Adrenal gland (tissue), 12 donors: ENCODE results near the gene CSTF3. TPM values are rescaled to one million over a fixed set of nuclear protein-coding genes. Genes with fewer than 3 reads are reported as not detected.

ENCODE experiments used
- DNase-seq, 7 donors: peaks; one replicate each; pipeline ENCODE4 v3.0.0-alpha.2; 2019 to 2020
- H3K27ac ChIP-seq, 5 donors: fragments of 200-600 bp; sonication (generic) in 4 of 5; 1 replicate in 3 of 5; 2 replicates in 2 of 5; pipeline versions ENCODE4 v1.5.1 to v1.8.0; 2016 to 2020; ENCODE audit warnings: mild to moderate bottlenecking in 1 of 5
- H3K27me3 ChIP-seq: fragments of 200-600 bp; 2 replicates; pipeline ENCODE4 v1.8.0; 2021
- H3K36me3 ChIP-seq, 2 donors: fragments of 200-600 bp; replicated peaks in 1 of 2; 1 replicate in 1 of 2; 2 replicates in 1 of 2; pipeline versions ENCODE4 v1.5.1 to v1.8.0; 2018 to 2022
- H3K4me1 ChIP-seq, 2 donors: fragments of 200-600 bp; replicated peaks in 1 of 2; 1 replicate in 1 of 2; 2 replicates in 1 of 2; pipeline versions ENCODE4 v1.5.1 to v1.8.0; 2018 to 2021
- H3K4me3 ChIP-seq, 4 donors: fragments of 200-600 bp; sonication (generic) in 3 of 4; one replicate each; pipeline ENCODE4 v1.5.1; 2016 to 2018
- H3K9me3 ChIP-seq, 3 donors: fragments of 200-600 bp; sonication (generic) in 1 of 3; replicated peaks in 1 of 3; 1 replicate in 2 of 3; 2 replicates in 1 of 3; pipeline versions ENCODE4 v1.5.1 to v1.8.0; 2016 to 2021
- CTCF ChIP-seq, 6 experiments: fragments of 450-650 bp in 4 of 6; fragments of 200-600 bp in 2 of 6; sonication (generic) in 1 of 6; IDR thresholded peaks; 1 replicate in 5 of 6; 2 replicates in 1 of 6; pipeline versions ENCODE4 v1.5.1 to v1.8.0; 2016 to 2021; ENCODE audit warnings: antibody characterized with exemption in 6 of 6, mild to moderate bottlenecking in 2 of 6, moderate library complexity in 1 of 6
- POLR2A ChIP-seq, 2 donors: fragments of 450-650 bp; IDR thresholded peaks; one replicate each; pipeline ENCODE4 v1.6.1; 2017; ENCODE audit warnings: antibody characterized with exemption in 2 of 2, mild to moderate bottlenecking in 2 of 2, moderate library complexity in 1 of 2
- WGBS, 4 donors: extraction: QIAGEN DNeasy Blood & Tissue Kit in 2 of 4; methylation state at CpG; one replicate each; pipeline versions ENCODE4 v1.1.5 to v1.1.7; 2013 to 2017; 5-methylcytosine and 5-hydroxymethylcytosine counted together
- intact Hi-C, 2 donors: fragments of 100-400 bp; cut with DNase I; formaldehyde crosslinking; loops; one replicate each; pipeline versions ENCODE4 v1.14.1 to v1.15.0; 2022 to 2023
- polyA plus RNA-seq, 3 donors: library from polyadenylated mRNA; stranded (reverse); fragments of 200-250 nt in 2 of 3; fragments of 350-450 nt in 1 of 3; fragmentation: Illumina TruSeq in 1 of 3; extraction: RNeasy Lipid Tissue Mini Kit (QIAGEN cat#74804) in 1 of 3; gene quantifications; one replicate each; pipeline ENCODE4 v1.2.3, GENCODE V29; 2013 to 2014
- total RNA-seq, 9 donors: library from RNA; depleted of rRNA in 4 of 9; stranded (reverse); fragments of >200 nt in 4 of 9; fragments of 120-200 nt in 1 of 9; fragmentation: NEBNext Ultra II Directional in 1 of 9; extraction: Animal tissue kit (Norgen Biotek cat#: 25700) in 1 of 9; gene quantifications; one replicate each; pipeline versions ENCODE4 v1.1.0 to v1.2.4, GENCODE V29; 2013 to 2023
- donor health status: healthy with polysubstance abuse.
- donor health status: Bipolar disorder and iron deficiency.
- donor health status: DM: yes; HTN: yes; CAD: no.
- donor health status: DM: no; HTN: no; CAD: no.
- donor health status: DM: no; HTN: no; CAD: no.
- donor health status: DM: yes; HTN: yes; CAD: no.

The CSTF3 gene
- total and polyA plus RNA-seq, 12 donors, result 6.9 to 59.7 (median 21.0) TPM

DNA sequence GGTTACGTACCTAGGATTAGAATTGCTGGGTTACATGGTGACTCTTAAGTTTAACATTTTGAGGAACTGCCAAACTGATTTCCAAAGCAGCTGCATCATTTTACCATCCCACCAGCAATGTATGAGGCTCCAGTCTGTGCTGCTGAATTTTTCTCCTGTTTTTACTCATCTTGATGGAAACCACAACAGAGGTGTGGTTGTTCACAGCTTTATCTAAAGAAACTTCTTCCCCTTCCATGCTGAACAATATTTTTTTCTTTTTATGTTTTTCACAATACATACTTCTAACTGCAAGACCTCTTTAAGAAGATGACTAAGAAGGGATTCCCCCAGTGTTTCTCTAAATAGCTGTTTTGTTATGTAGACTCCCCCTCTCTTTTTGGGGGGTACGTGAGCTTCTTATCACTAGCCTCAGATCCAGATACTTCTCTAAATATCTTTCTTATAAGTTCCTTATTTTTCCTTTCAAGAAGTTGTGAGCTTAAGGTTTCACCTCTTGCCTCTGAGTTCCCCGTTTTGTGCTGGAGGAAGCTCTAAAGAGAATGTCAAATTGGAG is 97.9 kb downstream of the CSTF3 start:
- no peak for DNase-seq
- Histone ChIP-seq H3K9me3 (no peaks in the 10 kb centered on the region), H3K4me1 (peaks cover 0 to 18% of the 10 kb centered on the region in 2 donors), H3K27me3 (no peaks in the 10 kb centered on the region), H3K27ac (no peak overlapping the region), H3K4me3 (no peak overlapping the region), H3K36me3 (peaks cover 0 to 46% of the 10 kb centered on the region in 2 donors)
- intact Hi-C loops, result loop anchor here (5.0 to 10.0 kb wide), 2 partner anchors 101 to 179 kb away; no protein-coding TSS in a partner anchor
- TF ChIP-seq POLR2A (IDR thresholded peaks at IDR 0.05) (no peak), CTCF (IDR thresholded peaks at IDR 0.05) (no peak)
- WGBS, 4 donors, result 64 to 72% (median 66%) methylated on average over 3 of the region's 3 CpGs

DNA sequence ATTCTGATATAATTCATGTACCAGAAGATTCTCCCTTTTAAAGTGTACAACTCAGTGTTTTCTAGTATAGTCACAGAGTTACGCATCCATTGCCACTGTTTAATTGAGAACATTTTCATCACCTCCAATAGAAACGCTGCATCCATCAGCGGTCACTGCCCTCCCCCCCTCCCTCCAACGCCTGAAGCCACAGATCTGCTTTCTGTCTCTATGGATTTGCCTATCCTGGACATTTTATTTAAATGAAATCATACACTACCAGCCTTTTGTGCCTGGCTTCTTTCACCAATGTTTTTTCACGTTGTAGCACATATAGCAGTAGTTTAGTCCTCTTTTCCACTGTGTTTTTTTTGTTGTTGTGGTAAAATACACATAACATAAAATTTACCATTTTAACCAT is 99.1 kb downstream of the CSTF3 start:
- Histone ChIP-seq H3K4me1 (peaks cover 0 to 18% of the 10 kb centered on the region in 2 donors), H3K9me3 (no peaks in the 10 kb centered on the region), H3K4me3 (no peak overlapping the region), H3K36me3 (peaks cover 0 to 39% of the 10 kb centered on the region in 2 donors), H3K27ac (no peak overlapping the region), H3K27me3 (no peaks in the 10 kb centered on the region)
- 79 to 83% (median 81%) methylated on average over 5 of the region's 5 CpGs for WGBS, 4 donors
- no peak for DNase-seq
- intact Hi-C loops, result loop anchor here (5.0 to 10.0 kb wide), 2 partner anchors 100 to 177 kb away; no protein-coding TSS in a partner anchor
- no peak for TF ChIP-seq POLR2A (IDR thresholded peaks at IDR 0.05)
- no peak for TF ChIP-seq CTCF (IDR thresholded peaks at IDR 0.05)

DNA sequence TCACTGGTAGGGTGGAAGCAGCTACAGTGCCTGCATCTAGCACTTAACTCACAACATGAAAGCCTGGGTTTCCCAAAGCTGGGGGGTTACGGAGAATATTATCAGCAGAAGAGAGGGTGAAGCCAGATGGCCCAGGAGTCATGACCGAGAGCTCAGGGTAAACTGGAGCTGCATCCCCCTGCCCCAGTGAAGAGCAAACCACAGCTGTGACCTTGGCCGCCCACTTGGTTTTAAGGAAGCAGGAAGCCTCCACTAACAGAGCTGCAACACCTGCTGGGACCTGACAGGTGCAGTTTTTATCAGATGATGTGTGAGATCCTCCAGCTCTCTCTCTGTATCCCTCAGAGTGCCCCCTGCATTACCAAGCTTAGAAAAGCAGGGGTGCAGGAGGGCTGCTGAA is 101.0 kb downstream of the CSTF3 start:
- no peak for DNase-seq
- H3K27ac ChIP-seq, result no peak overlapping the region
- H3K4me3 ChIP-seq, result no peak overlapping the region
- TF ChIP-seq CTCF (IDR thresholded peaks at IDR 0.05) (no peak), POLR2A (IDR thresholded peaks at IDR 0.05) (no peak)
- peaks cover 0 to 18% of the 10 kb centered on the region in 2 donors for H3K4me1 ChIP-seq
- H3K27me3 ChIP-seq, result no peaks in the 10 kb centered on the region
- H3K9me3 ChIP-seq, result no peaks in the 10 kb centered on the region
- peaks cover 0 to 26% of the 10 kb centered on the region in 2 donors for H3K36me3 ChIP-seq
- intact Hi-C loops, result loop anchor here (5.0 to 10.0 kb wide), 2 partner anchors 98 to 175 kb away; no protein-coding TSS in a partner anchor
- WGBS, 4 donors, result 88 to 100% (median 94%) methylated on average over 2 to 3 of the region's 3 CpGs

GRCh38 chr11:33059331-33060007 is 101.8 kb downstream of the CSTF3 start:
- Histone ChIP-seq H3K4me1 (peaks cover 0 to 18% of the 10 kb centered on the region in 2 donors), H3K27me3 (no peaks in the 10 kb centered on the region), H3K27ac (no peak overlapping the region), H3K36me3 (peaks cover 0 to 26% of the 10 kb centered on the region in 2 donors), H3K9me3 (no peaks in the 10 kb centered on the region), H3K4me3 (no peak overlapping the region)
- no peak for DNase-seq
- intact Hi-C loops, result loop anchor here (5.0 to 10.0 kb wide), 2 partner anchors 97 to 175 kb away; no protein-coding TSS in a partner anchor
- WGBS, 4 donors, result 81 to 89% (median 83%) methylated on average over 5 of the region's 5 CpGs
- no peak for TF ChIP-seq POLR2A (IDR thresholded peaks at IDR 0.05)
- no peak for TF ChIP-seq CTCF (IDR thresholded peaks at IDR 0.05)
